Measurements from ENCODE around the gene CLHC1.
"Not testable (repeated sequence)": the region's sequence is repeated elsewhere in the genome, so short reads cannot be mapped to it uniquely, and the experiment has no call there.

The CLHC1 gene

GRCh38 chr2:55147041-55147440 is 85.1 kb downstream of the CLHC1 start:
- H3K4me1 ChIP-seq (ENCODE audit: insufficient read depth, low read length) = no peaks in the 10 kb centered on the region; the same call in 1 of the 2 replicates
- no peaks in the 10 kb centered on the region for H3K27me3 ChIP-seq (ENCODE audit: insufficient read depth, low read length)
- H3K36me3 ChIP-seq (ENCODE audit: insufficient read depth, low read depth, low read length) = no peaks in the 10 kb centered on the region
- H3K27ac ChIP-seq (ENCODE audit: low read length) = no peak overlapping the region
- H3K9ac ChIP-seq (ENCODE audit: low read depth, low read length) = no peak overlapping the region
- H3K4me3 ChIP-seq (ENCODE audit: low read length) = no peak overlapping the region
- no peaks in the 10 kb centered on the region for H3K9me3 ChIP-seq (ENCODE audit: insufficient read depth, low read depth, low read length)

DNA sequence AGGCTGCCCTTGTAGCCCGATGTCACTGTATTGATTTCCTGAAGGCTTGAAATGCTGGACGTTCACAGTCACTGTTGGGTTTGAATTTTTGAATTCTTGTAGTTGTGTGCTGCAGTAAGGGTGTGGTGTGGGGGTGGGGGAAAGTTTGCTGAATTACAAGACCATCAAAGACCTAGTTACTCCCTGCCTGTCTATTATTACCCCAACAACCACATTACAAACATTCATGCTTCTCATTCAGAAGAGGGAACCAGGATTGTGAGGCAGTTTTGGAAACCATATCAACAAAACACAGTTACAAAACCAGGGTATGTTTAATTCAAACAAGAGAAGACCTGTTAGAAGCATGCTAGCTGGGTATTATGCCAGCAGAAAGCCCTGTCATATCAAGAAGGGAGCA is 85.8 kb downstream of the CLHC1 start:
- H3K27ac ChIP-seq (ENCODE audit: low read length) = no peak overlapping the region
- H3K9me3 ChIP-seq (ENCODE audit: insufficient read depth, low read depth, low read length) = no peaks in the 10 kb centered on the region

DNA sequence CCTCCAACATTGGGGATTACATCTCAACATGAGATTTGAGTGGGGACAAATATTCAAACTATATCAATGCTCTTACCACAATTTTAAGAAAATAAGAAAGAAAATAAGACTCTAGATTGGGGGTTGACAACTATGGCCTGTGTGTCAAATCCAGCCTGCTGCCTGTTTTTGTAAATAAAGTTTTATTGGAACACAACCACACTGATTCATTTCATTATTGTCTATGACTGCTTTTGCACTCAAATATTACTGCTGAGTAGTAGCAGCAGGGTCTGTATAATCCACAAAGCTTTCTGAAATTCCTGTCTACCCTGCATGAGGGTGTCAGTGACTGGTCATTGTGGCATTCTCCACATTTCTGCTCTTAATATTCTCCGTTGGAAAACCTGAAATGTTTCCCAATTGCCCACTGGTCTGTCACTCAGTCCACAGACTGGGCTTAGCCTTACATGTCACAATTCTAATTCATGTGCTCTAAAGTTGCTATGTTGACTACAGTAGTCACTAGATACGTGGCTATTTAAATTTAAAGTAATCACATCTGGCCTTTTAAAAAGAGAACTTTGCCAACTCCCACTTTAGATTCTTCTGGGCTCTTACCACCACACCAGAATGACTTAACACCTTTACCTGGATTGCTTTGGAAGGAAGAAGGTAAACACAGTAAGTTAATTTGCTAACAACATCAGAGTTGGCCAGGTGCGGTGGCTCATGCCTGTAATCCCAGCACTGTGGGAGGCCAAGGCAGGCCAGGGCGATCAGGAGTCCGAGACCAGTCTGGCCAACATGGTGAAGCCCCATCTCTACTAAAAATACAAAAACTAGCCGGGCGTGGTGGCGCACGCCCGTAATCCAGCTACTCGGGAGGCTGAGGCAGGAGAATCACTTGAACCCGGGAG is 86.9 kb downstream of the CLHC1 start:
- no peaks in the 10 kb centered on the region for H3K9me3 ChIP-seq (ENCODE audit: insufficient read depth, low read depth, low read length)
- H3K4me3 ChIP-seq (ENCODE audit: low read length) = no peak overlapping the region
- no peak overlapping the region for H3K27ac ChIP-seq (ENCODE audit: low read length)
- no peaks in the 10 kb centered on the region; the same call in 1 of the 2 replicates for H3K4me1 ChIP-seq (ENCODE audit: insufficient read depth, low read length)
- no peak overlapping the region for H3K9ac ChIP-seq (ENCODE audit: low read depth, low read length)
- no peaks in the 10 kb centered on the region for H3K36me3 ChIP-seq (ENCODE audit: insufficient read depth, low read depth, low read length)
- H3K27me3 ChIP-seq (ENCODE audit: insufficient read depth, low read length) = no peaks in the 10 kb centered on the region

More for the DNA sequence above, 85.8 kb downstream of the CLHC1 start:
- no peaks in the 10 kb centered on the region for H3K27me3 ChIP-seq (ENCODE audit: insufficient read depth, low read length)
- H3K36me3 ChIP-seq (ENCODE audit: insufficient read depth, low read depth, low read length) = no peaks in the 10 kb centered on the region
- H3K9ac ChIP-seq (ENCODE audit: low read depth, low read length) = no peak overlapping the region
- no peak overlapping the region for H3K4me3 ChIP-seq (ENCODE audit: low read length)
- no peaks in the 10 kb centered on the region; the same call in 1 of the 2 replicates for H3K4me1 ChIP-seq (ENCODE audit: insufficient read depth, low read length)

DNA sequence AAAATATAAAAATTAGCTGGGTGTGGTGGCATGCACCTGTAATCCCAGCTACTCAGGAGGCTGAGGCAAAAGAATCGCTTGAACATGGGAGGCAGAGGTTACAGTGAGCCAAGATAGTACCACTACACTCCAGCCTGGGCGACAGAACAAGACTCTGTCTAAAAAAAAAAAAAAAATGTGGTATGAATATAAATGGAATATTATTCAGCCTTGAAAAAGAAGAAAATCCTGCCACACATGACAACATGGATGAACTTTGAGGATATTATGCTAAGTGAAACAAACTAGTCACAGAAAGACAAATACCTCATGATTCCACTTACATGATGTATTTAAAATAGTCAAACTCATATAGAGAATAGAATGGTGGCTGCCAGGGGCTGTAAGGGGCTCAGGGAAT is 88.4 kb downstream of the CLHC1 start:
- H3K27ac ChIP-seq (ENCODE audit: low read length); H3K36me3 ChIP-seq (ENCODE audit: insufficient read depth, low read depth, low read length); H3K9me3 ChIP-seq (ENCODE audit: insufficient read depth, low read depth, low read length); H3K4me1 ChIP-seq (ENCODE audit: insufficient read depth, low read length); H3K27me3 ChIP-seq (ENCODE audit: insufficient read depth, low read length); H3K9ac ChIP-seq (ENCODE audit: low read depth, low read length); H3K4me3 ChIP-seq (ENCODE audit: low read length): not testable (repeated sequence)

- Histone ChIP-seq H3K27ac (ENCODE audit: low read length) (no peak overlapping the region), H3K36me3 (ENCODE audit: insufficient read depth, low read depth, low read length) (no peaks in the 10 kb centered on the region), H3K4me1 (ENCODE audit: insufficient read depth, low read length) (peaks cover 5% of the 10 kb centered on the region), H3K27me3 (ENCODE audit: insufficient read depth, low read length) (no peaks in the 10 kb centered on the region), H3K9me3 (ENCODE audit: insufficient read depth, low read depth, low read length) (no peaks in the 10 kb centered on the region), H3K4me3 (ENCODE audit: low read length) (no peak overlapping the region), H3K9ac (ENCODE audit: low read depth, low read length) (no peak overlapping the region)
These were observed 89.6 kb downstream of the CLHC1 start for GRCh38 chr2:55142518-55142917.

GRCh38 chr2:55141572-55142413 is 90.3 kb downstream of the CLHC1 start:
- H3K9ac ChIP-seq (ENCODE audit: low read depth, low read length) = no peak overlapping the region
- H3K27ac ChIP-seq (ENCODE audit: low read length) = no peak overlapping the region
- H3K9me3 ChIP-seq (ENCODE audit: insufficient read depth, low read depth, low read length) = no peaks in the 10 kb centered on the region
- H3K4me1 ChIP-seq (ENCODE audit: insufficient read depth, low read length) = peaks cover 5% of the 10 kb centered on the region
- no peaks in the 10 kb centered on the region for H3K27me3 ChIP-seq (ENCODE audit: insufficient read depth, low read length)
- no peaks in the 10 kb centered on the region for H3K36me3 ChIP-seq (ENCODE audit: insufficient read depth, low read depth, low read length)
- H3K4me3 ChIP-seq (ENCODE audit: low read length) = no peak overlapping the region

GRCh38 chr2:55140316-55141219 is 91.5 kb downstream of the CLHC1 start:
- Histone ChIP-seq H3K27ac (ENCODE audit: low read length) (no peak overlapping the region), H3K4me3 (ENCODE audit: low read length) (no peak overlapping the region), H3K36me3 (ENCODE audit: insufficient read depth, low read depth, low read length) (no peaks in the 10 kb centered on the region), H3K4me1 (ENCODE audit: insufficient read depth, low read length) (peaks cover 11% of the 10 kb centered on the region; the same call in 1 of the 2 replicates), H3K9me3 (ENCODE audit: insufficient read depth, low read depth, low read length) (no peaks in the 10 kb centered on the region), H3K27me3 (ENCODE audit: insufficient read depth, low read length) (no peaks in the 10 kb centered on the region), H3K9ac (ENCODE audit: low read depth, low read length) (no peak overlapping the region)

- Histone ChIP-seq H3K27me3 (ENCODE audit: insufficient read depth, low read length) (no peaks in the 10 kb centered on the region), H3K9me3 (ENCODE audit: insufficient read depth, low read depth, low read length) (no peaks in the 10 kb centered on the region), H3K36me3 (ENCODE audit: insufficient read depth, low read depth, low read length) (no peaks in the 10 kb centered on the region), H3K4me1 (ENCODE audit: insufficient read depth, low read length) (peaks cover 16% of the 10 kb centered on the region), H3K9ac (ENCODE audit: low read depth, low read length) (no peak overlapping the region), H3K27ac (ENCODE audit: low read length) (no peak overlapping the region), H3K4me3 (ENCODE audit: low read length) (no peak overlapping the region)
These were observed 92.8 kb downstream of the CLHC1 start for GRCh38 chr2:55139305-55139704.

DNA sequence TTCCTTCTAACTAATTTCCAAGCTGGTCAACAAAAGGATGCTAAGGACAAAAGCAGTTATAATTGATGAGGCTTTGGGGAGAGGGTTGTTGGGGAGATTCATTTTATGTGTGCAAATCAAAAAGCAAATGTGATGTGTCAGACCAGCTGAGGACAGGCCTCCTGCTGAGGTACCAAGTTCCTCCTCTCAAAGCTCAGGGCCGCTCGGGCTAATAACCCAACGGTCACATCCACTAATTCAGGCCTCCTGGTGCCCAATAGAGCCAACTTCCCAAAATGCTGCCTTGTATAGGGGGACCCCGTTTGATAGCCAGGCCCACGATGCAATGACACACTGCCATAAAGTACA is 93.2 kb downstream of the CLHC1 start:
- H3K4me3 ChIP-seq (ENCODE audit: low read length) = no peak overlapping the region
- H3K4me1 ChIP-seq (ENCODE audit: insufficient read depth, low read length) = peaks cover 19% of the 10 kb centered on the region
- H3K27ac ChIP-seq (ENCODE audit: low read length) = no peak overlapping the region
- H3K9me3 ChIP-seq (ENCODE audit: insufficient read depth, low read depth, low read length) = no peaks in the 10 kb centered on the region
- no peak overlapping the region for H3K9ac ChIP-seq (ENCODE audit: low read depth, low read length)
- no peaks in the 10 kb centered on the region for H3K36me3 ChIP-seq (ENCODE audit: insufficient read depth, low read depth, low read length)
- H3K27me3 ChIP-seq (ENCODE audit: insufficient read depth, low read length) = no peaks in the 10 kb centered on the region

- no peak overlapping the region for H3K4me3 ChIP-seq (ENCODE audit: low read length)
These were observed 93.8 kb downstream of the CLHC1 start for GRCh38 chr2:55138014-55138881.

More at GRCh38 chr2:55138014-55138881, 93.8 kb downstream of the CLHC1 start:
- H3K27ac ChIP-seq (ENCODE audit: low read length) = no peak overlapping the region
- H3K4me1 ChIP-seq (ENCODE audit: insufficient read depth, low read length) = peaks cover 24% of the 10 kb centered on the region
- H3K36me3 ChIP-seq (ENCODE audit: insufficient read depth, low read depth, low read length) = no peaks in the 10 kb centered on the region
- H3K27me3 ChIP-seq (ENCODE audit: insufficient read depth, low read length) = no peaks in the 10 kb centered on the region
- no peaks in the 10 kb centered on the region for H3K9me3 ChIP-seq (ENCODE audit: insufficient read depth, low read depth, low read length)
- no peak overlapping the region for H3K9ac ChIP-seq (ENCODE audit: low read depth, low read length)
